Measurements from ENCODE around the gene AGRN. TPM values are rescaled to one million over a fixed set of nuclear protein-coding genes. Genes with fewer than 3 reads are reported as not detected.

Gene AGRN
- total RNA-seq, 2 experiments from 2014 or later = 22.7 to 24.4 TPM

DNA sequence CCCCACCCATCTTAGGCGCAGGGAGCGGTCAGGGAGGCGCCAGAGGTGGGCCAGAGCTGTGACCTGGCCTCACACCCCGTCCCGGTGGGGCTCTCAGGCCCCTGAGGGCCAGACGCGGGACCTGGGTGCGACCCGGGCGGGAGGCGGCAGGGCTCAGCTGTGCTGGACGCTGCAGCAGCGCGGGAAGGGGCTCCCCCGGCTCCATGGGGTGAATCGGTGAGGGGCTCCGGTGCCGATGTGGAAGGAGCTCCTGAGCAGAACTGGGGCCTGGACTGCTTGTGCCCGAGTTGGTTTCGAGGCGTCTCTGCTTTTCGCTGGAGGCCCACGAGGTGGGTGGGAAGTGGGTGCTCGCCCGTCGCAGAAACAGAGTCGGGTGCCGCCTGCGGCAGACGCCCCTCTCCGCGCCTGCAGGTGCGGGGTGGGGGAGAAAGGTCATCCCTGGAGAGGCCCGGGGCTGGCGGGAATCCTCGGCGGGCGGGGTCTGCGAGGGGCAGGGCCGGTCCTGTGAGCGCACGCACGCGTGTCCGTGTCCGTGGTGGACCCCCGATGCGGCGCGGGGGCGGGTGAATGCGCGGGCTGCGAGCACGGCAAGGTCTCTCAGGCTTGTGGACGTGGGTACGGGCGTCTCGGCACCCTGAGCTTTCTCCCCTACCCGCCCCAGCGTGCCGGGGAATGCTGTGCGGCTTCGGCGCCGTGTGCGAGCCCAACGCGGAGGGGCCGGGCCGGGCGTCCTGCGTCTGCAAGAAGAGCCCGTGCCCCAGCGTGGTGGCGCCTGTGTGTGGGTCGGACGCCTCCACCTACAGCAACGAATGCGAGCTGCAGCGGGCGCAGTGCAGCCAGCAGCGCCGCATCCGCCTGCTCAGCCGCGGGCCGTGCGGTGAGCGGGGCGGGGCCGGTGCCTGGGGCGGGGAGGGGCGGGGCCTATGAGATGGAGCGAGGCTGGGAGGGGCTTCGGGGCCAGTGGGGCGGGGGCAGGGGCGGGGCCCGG lies 20.4 kb downstream of the AGRN start:
- peak; percentile 87 for ATAC-seq
- intact Hi-C loops (cut with DNase I, micrococcal nuclease) = loop anchor here (1.0 to 5.0 kb wide), 7 partner anchors 19 to 852 kb away; partner anchors contain the start of genes C1orf159 (in 1 of the 2) and GNB1 (in 1 of the 2)
- ChIA-PET POLR2A (no interaction called here), CTCF (interaction anchor here (0.6 to 1.6 kb wide), 4 partner anchors 21 to 334 kb away, joined by 3 to 7 read pairs (median 3); no protein-coding TSS in a partner anchor)
- DNase-seq = peak; percentile 93
- peak overlapping the region; percentile 35 for H3K4me3 Mint-ChIP-seq
- no peak overlapping the region for H3K27ac Mint-ChIP-seq
- H3K4me1 Mint-ChIP-seq = peaks cover 15% of the 10 kb centered on the region
- no peaks in the 10 kb centered on the region for H3K9me3 Mint-ChIP-seq (ENCODE audit: low read depth)
- H3K36me3 Mint-ChIP-seq (ENCODE audit: low read depth) = peaks cover 2% of the 10 kb centered on the region
- peaks cover 22% of the 10 kb centered on the region for H3K27me3 Mint-ChIP-seq

DNA sequence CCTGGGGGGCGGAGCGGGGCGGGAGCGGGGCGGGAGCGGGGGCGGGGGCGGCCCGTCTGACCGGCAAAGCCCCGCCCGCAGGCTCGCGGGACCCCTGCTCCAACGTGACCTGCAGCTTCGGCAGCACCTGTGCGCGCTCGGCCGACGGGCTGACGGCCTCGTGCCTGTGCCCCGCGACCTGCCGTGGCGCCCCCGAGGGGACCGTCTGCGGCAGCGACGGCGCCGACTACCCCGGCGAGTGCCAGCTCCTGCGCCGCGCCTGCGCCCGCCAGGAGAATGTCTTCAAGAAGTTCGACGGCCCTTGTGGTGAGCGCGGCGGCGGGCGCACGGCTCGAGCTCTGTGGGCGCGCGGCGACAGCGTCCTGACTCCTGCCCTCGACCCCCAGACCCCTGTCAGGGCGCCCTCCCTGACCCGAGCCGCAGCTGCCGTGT lies 21.2 kb downstream of the AGRN start:
- Mint-ChIP-seq H3K27me3 (peaks cover 18% of the 10 kb centered on the region), H3K27ac (no peak overlapping the region), H3K4me3 (no peak overlapping the region), H3K4me1 (peaks cover 15% of the 10 kb centered on the region), H3K36me3 (ENCODE audit: low read depth) (peaks cover 2% of the 10 kb centered on the region), H3K9me3 (ENCODE audit: low read depth) (no peaks in the 10 kb centered on the region)
- POLR2A ChIA-PET = no interaction called here
- CTCF ChIA-PET = interaction anchor here (0.7 kb wide), 2 partner anchors 22 to 333 kb away, joined by 3 read pairs; no protein-coding TSS in a partner anchor
- peak; percentile 15 for ATAC-seq
- DNase-seq = no peak
- intact Hi-C loops (cut with DNase I, micrococcal nuclease) = loop anchor here (2.0 to 5.0 kb wide), 2 partner anchors 18 to 851 kb away; partner anchors contain the start of gene GNB1 (in 1 of the 2)

DNA sequence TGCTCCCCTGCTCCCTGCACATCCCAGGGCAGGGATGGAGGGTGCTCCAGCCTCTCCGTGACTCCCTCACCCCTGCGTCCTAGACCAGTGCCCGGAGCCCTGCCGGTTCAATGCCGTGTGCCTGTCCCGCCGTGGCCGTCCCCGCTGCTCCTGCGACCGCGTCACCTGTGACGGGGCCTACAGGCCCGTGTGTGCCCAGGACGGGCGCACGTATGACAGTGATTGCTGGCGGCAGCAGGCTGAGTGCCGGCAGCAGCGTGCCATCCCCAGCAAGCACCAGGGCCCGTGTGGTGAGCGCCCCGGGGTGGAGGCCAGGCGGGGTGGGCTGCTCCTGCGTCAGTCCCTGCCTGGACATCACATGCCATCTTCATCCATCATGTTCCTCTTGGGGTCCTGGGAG lies 22.0 kb downstream of the AGRN start:
- intact Hi-C loops (cut with DNase I, micrococcal nuclease) = loop anchor here (2.0 to 5.0 kb wide), 2 partner anchors 17 to 850 kb away; partner anchors contain the start of gene GNB1 (in 1 of the 2)
- H3K4me1 Mint-ChIP-seq = peaks cover 15% of the 10 kb centered on the region
- DNase-seq = no peak
- H3K36me3 Mint-ChIP-seq (ENCODE audit: low read depth) = peaks cover 2% of the 10 kb centered on the region
- ChIA-PET CTCF (no interaction called here), POLR2A (no interaction called here)
- peaks cover 16% of the 10 kb centered on the region for H3K27me3 Mint-ChIP-seq
- no peaks in the 10 kb centered on the region for H3K9me3 Mint-ChIP-seq (ENCODE audit: low read depth)
- ATAC-seq = no peak
- no peak overlapping the region for H3K4me3 Mint-ChIP-seq
- no peak overlapping the region for H3K27ac Mint-ChIP-seq

DNA sequence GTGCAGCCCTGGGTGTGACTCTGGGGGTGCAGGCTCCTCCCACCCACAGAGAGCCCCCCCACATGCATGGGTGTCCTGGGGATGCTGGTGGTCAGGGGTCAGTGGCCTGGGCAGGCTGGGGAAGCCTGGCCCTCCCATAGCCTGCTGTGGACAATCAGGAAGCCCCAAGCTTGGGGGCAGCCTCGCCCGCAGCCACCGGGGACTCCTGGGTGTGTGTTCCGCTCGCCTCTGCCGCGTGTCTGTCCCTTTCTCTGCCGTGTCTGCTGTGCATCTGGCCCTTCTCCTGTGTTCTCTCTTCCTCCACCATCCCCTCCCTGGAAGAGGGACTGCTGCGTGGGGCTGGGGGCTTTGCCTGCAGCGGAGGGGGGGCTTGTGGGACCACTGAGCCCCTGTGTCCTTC lies 22.9 kb downstream of the AGRN start:
- CTCF ChIA-PET = no interaction called here
- H3K4me3 Mint-ChIP-seq = no peak overlapping the region

DNA sequence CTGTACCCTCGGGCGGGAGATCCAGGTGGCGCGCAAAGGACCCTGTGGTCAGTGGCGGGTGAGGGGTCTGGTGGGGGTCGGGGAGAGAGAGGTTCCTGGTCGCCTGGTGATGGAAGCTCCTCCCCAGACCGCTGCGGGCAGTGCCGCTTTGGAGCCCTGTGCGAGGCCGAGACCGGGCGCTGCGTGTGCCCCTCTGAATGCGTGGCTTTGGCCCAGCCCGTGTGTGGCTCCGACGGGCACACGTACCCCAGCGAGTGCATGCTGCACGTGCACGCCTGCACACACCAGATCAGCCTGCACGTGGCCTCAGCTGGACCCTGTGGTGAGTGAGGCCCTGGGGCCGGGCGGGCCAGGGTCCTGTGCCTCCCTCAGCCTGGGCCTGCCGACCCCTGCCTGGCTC lies 23.5 kb downstream of the AGRN start:
- Mint-ChIP-seq H3K36me3 (ENCODE audit: low read depth) (peaks cover 2% of the 10 kb centered on the region), H3K4me1 (peaks cover 14% of the 10 kb centered on the region), H3K4me3 (no peak overlapping the region), H3K27me3 (peaks cover 12% of the 10 kb centered on the region), H3K27ac (no peak overlapping the region), H3K9me3 (ENCODE audit: low read depth) (no peaks in the 10 kb centered on the region)
- no peak for DNase-seq
- POLR2A ChIA-PET = no interaction called here
- intact Hi-C loops (cut with DNase I, micrococcal nuclease) = loop anchor here in 1 of 2 experiments (5.0 kb wide), 1 partner anchor 849 kb away; the partner anchor contains the start of gene GNB1
- CTCF ChIA-PET = no interaction called here
- no peak for ATAC-seq

More for the DNA sequence above, 22.9 kb downstream of the AGRN start:
- H3K9me3 Mint-ChIP-seq (ENCODE audit: low read depth) = no peaks in the 10 kb centered on the region
- intact Hi-C loops (cut with DNase I, micrococcal nuclease) = loop anchor here in 1 of 2 experiments (5.0 kb wide), 1 partner anchor 849 kb away; the partner anchor contains the start of gene GNB1
- H3K4me1 Mint-ChIP-seq = peaks cover 15% of the 10 kb centered on the region
- H3K36me3 Mint-ChIP-seq (ENCODE audit: low read depth) = peaks cover 2% of the 10 kb centered on the region
- DNase-seq = no peak
- H3K27ac Mint-ChIP-seq = no peak overlapping the region
- peaks cover 14% of the 10 kb centered on the region for H3K27me3 Mint-ChIP-seq
- ATAC-seq = no peak
- POLR2A ChIA-PET = no interaction called here

DNA sequence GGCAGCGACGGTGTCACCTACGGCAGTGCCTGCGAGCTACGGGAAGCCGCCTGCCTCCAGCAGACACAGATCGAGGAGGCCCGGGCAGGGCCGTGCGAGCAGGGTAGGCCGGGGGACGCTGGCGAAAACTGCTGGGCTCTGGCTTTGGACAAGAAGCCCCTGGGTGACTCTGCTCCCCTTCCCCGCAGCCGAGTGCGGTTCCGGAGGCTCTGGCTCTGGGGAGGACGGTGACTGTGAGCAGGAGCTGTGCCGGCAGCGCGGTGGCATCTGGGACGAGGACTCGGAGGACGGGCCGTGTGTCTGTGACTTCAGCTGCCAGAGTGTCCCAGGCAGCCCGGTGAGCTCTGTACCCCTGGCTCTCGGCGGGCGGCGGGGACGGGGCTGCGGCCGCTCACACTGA lies 24.0 kb downstream of the AGRN start:
- ChIA-PET POLR2A (no interaction called here), CTCF (no interaction called here)
- no peaks in the 10 kb centered on the region for H3K9me3 Mint-ChIP-seq (ENCODE audit: low read depth)
- ATAC-seq = no peak
- no peak overlapping the region for H3K4me3 Mint-ChIP-seq
- H3K27ac Mint-ChIP-seq = no peak overlapping the region
- intact Hi-C loops (cut with DNase I, micrococcal nuclease) = loop anchor here in 1 of 2 experiments (5.0 kb wide), 1 partner anchor 848 kb away; the partner anchor contains the start of gene GNB1
- peaks cover 2% of the 10 kb centered on the region for H3K36me3 Mint-ChIP-seq (ENCODE audit: low read depth)
- no peak for DNase-seq
- H3K4me1 Mint-ChIP-seq = peaks cover 9% of the 10 kb centered on the region
- peaks cover 7% of the 10 kb centered on the region for H3K27me3 Mint-ChIP-seq

DNA sequence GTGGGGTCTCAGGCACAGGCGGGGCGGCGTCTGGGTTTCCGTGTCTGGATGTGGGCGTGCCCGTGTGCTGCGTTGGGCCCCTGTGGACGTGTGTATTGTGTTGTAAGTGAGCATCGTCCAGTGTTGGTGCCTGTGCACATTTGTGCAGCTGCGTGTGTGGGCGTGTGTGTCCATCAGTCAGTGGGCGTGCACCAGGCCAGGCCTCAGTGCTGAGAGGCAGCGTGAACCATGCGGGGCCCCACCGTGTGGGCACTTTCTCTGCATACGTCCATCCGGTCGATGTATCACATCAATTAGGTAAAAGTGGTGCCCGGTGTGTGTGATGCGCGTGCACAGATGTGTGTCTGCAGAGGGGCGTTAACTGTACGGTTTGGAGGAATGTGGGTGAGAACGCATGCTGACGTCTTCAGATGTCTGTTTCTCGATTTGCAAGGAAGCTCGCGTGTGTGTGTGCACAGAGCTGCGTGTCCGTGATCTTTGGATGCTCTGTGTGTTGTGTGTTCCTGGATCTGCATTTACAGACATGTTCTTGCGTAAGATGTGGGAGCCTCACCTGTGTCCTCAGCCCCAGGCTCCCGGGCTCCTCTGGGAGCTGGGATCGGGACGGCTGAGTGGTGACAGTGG lies 24.6 kb downstream of the AGRN start:
- H3K36me3 Mint-ChIP-seq (ENCODE audit: low read depth) = peaks cover 2% of the 10 kb centered on the region
- DNase-seq (no peak), ATAC-seq (no peak)
- intact Hi-C loops (cut with DNase I, micrococcal nuclease) = loop anchor here in 1 of 2 experiments (5.0 kb wide), 1 partner anchor 848 kb away; the partner anchor contains the start of gene GNB1
- ChIA-PET CTCF (no interaction called here), POLR2A (no interaction called here)
- H3K27me3 Mint-ChIP-seq = peaks cover 2% of the 10 kb centered on the region
- H3K4me1 Mint-ChIP-seq = peaks cover 3% of the 10 kb centered on the region
- H3K4me3 Mint-ChIP-seq = no peak overlapping the region
- no peaks in the 10 kb centered on the region for H3K9me3 Mint-ChIP-seq (ENCODE audit: low read depth)
- no peak overlapping the region for H3K27ac Mint-ChIP-seq

DNA sequence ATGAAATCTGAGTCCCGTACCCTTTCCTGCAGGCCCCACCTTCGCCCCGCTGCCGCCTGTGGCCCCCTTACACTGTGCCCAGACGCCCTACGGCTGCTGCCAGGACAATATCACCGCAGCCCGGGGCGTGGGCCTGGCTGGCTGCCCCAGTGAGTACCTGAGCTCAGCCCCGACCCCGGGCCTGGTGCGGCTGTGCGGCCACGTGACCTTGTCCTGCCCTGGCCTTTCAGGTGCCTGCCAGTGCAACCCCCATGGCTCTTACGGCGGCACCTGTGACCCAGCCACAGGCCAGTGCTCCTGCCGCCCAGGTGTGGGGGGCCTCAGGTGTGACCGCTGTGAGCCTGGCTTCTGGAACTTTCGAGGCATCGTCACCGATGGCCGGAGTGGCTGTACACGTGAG lies 25.2 kb downstream of the AGRN start:
- H3K27ac Mint-ChIP-seq = no peak overlapping the region
- no peaks in the 10 kb centered on the region for H3K27me3 Mint-ChIP-seq
- ATAC-seq (no peak), DNase-seq (no peak)
- no peaks in the 10 kb centered on the region for H3K4me1 Mint-ChIP-seq
- POLR2A ChIA-PET = no interaction called here
- H3K4me3 Mint-ChIP-seq = no peak overlapping the region
- H3K36me3 Mint-ChIP-seq (ENCODE audit: low read depth) = peaks cover 2% of the 10 kb centered on the region
- CTCF ChIA-PET = no interaction called here
- H3K9me3 Mint-ChIP-seq (ENCODE audit: low read depth) = no peaks in the 10 kb centered on the region
- intact Hi-C loops (cut with DNase I, micrococcal nuclease) = no loop called here

DNA sequence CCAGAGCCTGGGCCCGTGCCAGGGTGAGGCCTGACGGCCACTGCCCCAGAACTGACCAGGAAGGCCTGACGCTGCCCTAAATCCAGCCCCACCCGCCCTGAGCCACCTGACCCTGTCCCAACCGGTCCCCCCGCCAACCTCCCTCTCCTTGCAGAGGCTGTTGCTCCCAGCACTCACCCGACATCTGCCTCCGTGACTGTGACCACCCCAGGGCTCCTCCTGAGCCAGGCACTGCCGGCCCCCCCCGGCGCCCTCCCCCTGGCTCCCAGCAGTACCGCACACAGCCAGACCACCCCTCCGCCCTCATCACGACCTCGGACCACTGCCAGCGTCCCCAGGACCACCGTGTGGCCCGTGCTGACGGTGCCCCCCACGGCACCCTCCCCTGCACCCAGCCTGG lies 26.3 kb downstream of the AGRN start:
- DNase-seq (no peak), ATAC-seq (no peak)
- CTCF ChIA-PET = no interaction called here
- intact Hi-C loops (cut with DNase I, micrococcal nuclease) = no loop called here
- POLR2A ChIA-PET = no interaction called here
- Mint-ChIP-seq H3K27ac (no peak overlapping the region), H3K4me1 (no peaks in the 10 kb centered on the region), H3K36me3 (ENCODE audit: low read depth) (peaks cover 2% of the 10 kb centered on the region), H3K9me3 (ENCODE audit: low read depth) (no peaks in the 10 kb centered on the region), H3K27me3 (no peaks in the 10 kb centered on the region), H3K4me3 (no peak overlapping the region)

DNA sequence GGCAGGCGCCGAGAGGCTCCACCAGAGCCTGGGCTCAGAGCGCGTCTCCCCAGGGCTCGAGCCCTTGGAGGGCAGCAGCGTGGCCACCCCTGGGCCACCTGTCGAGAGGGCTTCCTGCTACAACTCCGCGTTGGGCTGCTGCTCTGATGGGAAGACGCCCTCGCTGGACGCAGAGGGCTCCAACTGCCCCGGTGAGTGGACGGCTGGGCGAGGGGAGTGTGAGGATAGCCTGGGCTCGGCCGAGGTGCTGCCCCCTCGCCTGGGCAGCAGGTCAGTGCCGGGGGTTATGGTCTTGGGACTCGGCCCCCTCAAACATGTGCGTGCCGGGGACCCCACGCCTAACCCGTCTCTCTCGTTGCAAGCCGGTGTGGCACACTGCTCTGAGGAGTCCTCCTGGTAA lies 26.8 kb downstream of the AGRN start:
- intact Hi-C loops (cut with DNase I, micrococcal nuclease) = no loop called here
- DNase-seq (no peak), ATAC-seq (no peak)
- H3K36me3 Mint-ChIP-seq (ENCODE audit: low read depth) = peaks cover 2% of the 10 kb centered on the region
- no peak overlapping the region for H3K27ac Mint-ChIP-seq
- no peak overlapping the region for H3K4me3 Mint-ChIP-seq
- ChIA-PET POLR2A (no interaction called here), CTCF (no interaction called here)
- no peaks in the 10 kb centered on the region for H3K27me3 Mint-ChIP-seq
- H3K4me1 Mint-ChIP-seq = no peaks in the 10 kb centered on the region
- H3K9me3 Mint-ChIP-seq (ENCODE audit: low read depth) = no peaks in the 10 kb centered on the region

DNA sequence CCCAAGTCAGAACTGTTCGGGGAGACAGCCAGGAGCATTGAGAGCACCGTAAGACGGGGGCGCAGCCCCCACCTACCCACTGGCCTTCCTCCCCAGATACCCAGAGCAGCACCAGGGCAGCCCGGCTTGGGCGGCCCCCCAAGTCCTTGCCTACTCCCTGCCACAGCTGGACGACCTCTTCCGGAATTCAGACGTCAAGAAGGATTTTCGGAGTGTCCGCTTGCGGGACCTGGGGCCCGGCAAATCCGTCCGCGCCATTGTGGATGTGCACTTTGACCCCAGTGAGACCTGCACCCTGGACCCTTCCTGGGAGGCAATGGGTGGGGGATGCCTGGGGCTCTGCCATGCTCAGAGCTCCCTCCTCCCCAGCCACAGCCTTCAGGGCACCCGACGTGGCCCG lies 27.5 kb downstream of the AGRN start:
- H3K9me3 Mint-ChIP-seq (ENCODE audit: low read depth) = no peaks in the 10 kb centered on the region
- ATAC-seq (no peak), DNase-seq (no peak)
- intact Hi-C loops (cut with DNase I, micrococcal nuclease) = no loop called here
- H3K27me3 Mint-ChIP-seq = no peaks in the 10 kb centered on the region
- peaks cover 2% of the 10 kb centered on the region for H3K36me3 Mint-ChIP-seq (ENCODE audit: low read depth)
- ChIA-PET CTCF (no interaction called here), POLR2A (no interaction called here)
- H3K4me3 Mint-ChIP-seq = no peak overlapping the region
- no peaks in the 10 kb centered on the region for H3K4me1 Mint-ChIP-seq
- no peak overlapping the region for H3K27ac Mint-ChIP-seq
